H1 (cell line): ENCODE data around the gene IRGQ. TPM values are rescaled to one million over a fixed set of nuclear protein-coding genes. Genes with fewer than 3 reads are reported as not detected.

Source experiments
- CTCF ChIA-PET: fragments of 300-600 bp; sonication (Branson Sonifier 250); formaldehyde crosslinking; loops from one replicate; lab custom pipeline; 2021; ENCODE audit not compliant: partially characterized antibody; lab: Charles Lee
- POLR2A ChIA-PET: fragments of 300-600 bp; sonication (Branson Sonifier 250); formaldehyde crosslinking; loops from one replicate; lab custom pipeline; 2021; ENCODE audit warnings: inconsistent platforms; ENCODE audit not compliant: partially characterized antibody; lab: Charles Lee
- DNase-seq, 2 experiments: peaks; one replicate each; pipeline versions ENCODE4 v3.0.0 to v3.0.0-alpha.2; 2010 to 2022; ENCODE audit warnings: low spot score in 2 of 2, low read depth in 1 of 2, mixed read lengths in 1 of 2
- FAIRE-seq: peaks from 2 replicates; lab custom pipeline; 2011; peaks lifted over from hg19 to GRCh38; lab: Jason Lieb, UNC
- H2AFZ ChIP-seq: 2 replicates; pipeline ENCODE4 v1.8.1; 2012; ENCODE audit warnings: low read length, inconsistent platforms
- H2AK5ac ChIP-seq: 2 replicates; pipeline ENCODE4 v1.6.1; 2013; ENCODE audit warnings: low read depth, low read length
- H2BK120ac ChIP-seq: replicated peaks from 2 replicates; pipeline ENCODE3; 2013; ENCODE audit warnings: low read depth, low read length, inconsistent platforms
- H2BK12ac ChIP-seq: 2 replicates; pipeline ENCODE4 v1.6.1; 2013; ENCODE audit warnings: low read depth, low read length
- H2BK15ac ChIP-seq: 2 replicates; pipeline ENCODE4 v1.6.1; 2013; ENCODE audit warnings: low read length
- H2BK20ac ChIP-seq: 2 replicates; pipeline ENCODE4 v1.6.1; 2013; ENCODE audit warnings: low read length
- H2BK5ac ChIP-seq: 2 replicates; pipeline ENCODE4 v1.6.1; 2013; ENCODE audit warnings: low read depth, low read length
- H3K14ac ChIP-seq: 2 replicates; pipeline ENCODE4 v1.6.1; 2013; ENCODE audit warnings: inconsistent platforms; ENCODE audit not compliant: insufficient read length
- H3K18ac ChIP-seq: 2 replicates; pipeline ENCODE4 v1.6.1; 2013; ENCODE audit warnings: low read length; ENCODE audit errors: extremely low read depth
- H3K23ac ChIP-seq: 2 replicates; pipeline ENCODE4 v1.6.1; 2013; ENCODE audit warnings: inconsistent platforms; ENCODE audit not compliant: insufficient read length
- H3K23me2 ChIP-seq: 2 replicates; pipeline ENCODE4 v1.6.1; 2013; ENCODE audit warnings: low read depth, low read length
- H3K27ac ChIP-seq: 2 replicates; pipeline ENCODE4 v1.6.1; 2011; ENCODE audit warnings: low read depth, low read length, inconsistent platforms
- H3K27me3 ChIP-seq, 4 experiments: replicated peaks in 1 of 4; 1 replicate in 1 of 4; 2 replicates in 3 of 4; pipeline versions ENCODE4 v1.6.1 to v1.8.1; 2011 to 2013; ENCODE audit warnings: low read length in 3 of 4, mild to moderate bottlenecking in 3 of 4, inconsistent platforms in 2 of 4, mixed read lengths in 2 of 4, moderate library complexity in 1 of 4; ENCODE audit not compliant: control insufficient read depth in 3 of 4, insufficient read depth in 3 of 4; ENCODE audit errors: extremely low read depth in 1 of 4
- H3K36me3 ChIP-seq, 4 experiments: 2 replicates each; pipeline versions ENCODE4 v1.6.1 to v1.8.1; 2011 to 2013; ENCODE audit warnings: mild to moderate bottlenecking in 4 of 4, low read length in 3 of 4, moderate library complexity in 2 of 4, control low read depth in 1 of 4, inconsistent platforms in 1 of 4; ENCODE audit not compliant: insufficient read depth in 4 of 4, control insufficient read depth in 2 of 4
- H3K4ac ChIP-seq: replicated peaks from 2 replicates; pipeline ENCODE3; 2013; ENCODE audit warnings: low read length, low read depth, mixed read lengths, inconsistent platforms; ENCODE audit not compliant: insufficient read length
- H3K4me1 ChIP-seq, 4 experiments: replicated peaks in 1 of 4; 1 replicate in 1 of 4; 2 replicates in 3 of 4; pipeline versions ENCODE4 v1.6.1 to v1.8.1; 2011 to 2013; ENCODE audit warnings: low read length in 3 of 4, inconsistent platforms in 2 of 4, mixed read lengths in 1 of 4; ENCODE audit not compliant: insufficient read depth in 4 of 4, control insufficient read depth in 3 of 4
- H3K4me2 ChIP-seq, 2 experiments: 2 replicates each; pipeline versions ENCODE4 v1.6.1 to v1.8.1; 2011 to 2013; ENCODE audit warnings: low read depth in 2 of 2, low read length in 2 of 2, control low read depth in 1 of 2, inconsistent platforms in 1 of 2, mild to moderate bottlenecking in 1 of 2; ENCODE audit not compliant: insufficient read depth in 1 of 2
- H3K4me3 ChIP-seq, 4 experiments: fragments of 200-600, 300-600 bp in 1 of 4; sonication (generic), shearing (Covaris generic), sonication (Bioruptor Twin) in 1 of 4; 2 replicates each; pipeline versions ENCODE4 v1.5.1 to v1.8.1; 2011 to 2016; ENCODE audit warnings: low read length in 4 of 4, low read depth in 3 of 4, control low read depth in 2 of 4, inconsistent platforms in 2 of 4, mild to moderate bottlenecking in 2 of 4, mixed read lengths in 1 of 4, moderate library complexity in 1 of 4; ENCODE audit not compliant: insufficient read depth in 2 of 4; ENCODE audit errors: extremely low read depth in 1 of 4
- H3K56ac ChIP-seq: replicated peaks from 2 replicates; pipeline ENCODE3; 2013; ENCODE audit warnings: low read depth, mild to moderate bottlenecking, mixed read lengths, low read length, inconsistent platforms; ENCODE audit not compliant: insufficient read length
- H3K79me1 ChIP-seq: 2 replicates; pipeline ENCODE4 v1.6.1; 2013; ENCODE audit warnings: low read depth, low read length, control low read depth
- H3K79me2 ChIP-seq, 2 experiments: 2 replicates each; pipeline versions ENCODE4 v1.6.1 to v1.8.1; 2012 to 2013; ENCODE audit warnings: low read length in 2 of 2, mild to moderate bottlenecking in 2 of 2, inconsistent platforms in 1 of 2; ENCODE audit not compliant: insufficient read depth in 2 of 2, control insufficient read depth in 1 of 2
- H3K9ac ChIP-seq, 4 experiments: replicated peaks in 1 of 4; 1 replicate in 1 of 4; 2 replicates in 3 of 4; pipeline versions ENCODE4 v1.6.1 to v1.8.1; 2011 to 2013; ENCODE audit warnings: low read depth in 3 of 4, low read length in 3 of 4, control low read depth in 2 of 4, mild to moderate bottlenecking in 2 of 4, moderate library complexity in 2 of 4, inconsistent platforms in 1 of 4; ENCODE audit errors: extremely low read depth in 1 of 4
- H3K9me3 ChIP-seq, 2 experiments: 2 replicates each; pipeline versions ENCODE4 v1.6.1 to v1.8.1; 2012 to 2013; ENCODE audit warnings: mild to moderate bottlenecking in 2 of 2, moderate library complexity in 2 of 2, control low read depth in 1 of 2, inconsistent platforms in 1 of 2, low read depth in 1 of 2, low read length in 1 of 2, mixed read lengths in 1 of 2; ENCODE audit not compliant: insufficient read depth in 2 of 2
- H4K20me1 ChIP-seq, 2 experiments: replicated peaks in 1 of 2; 2 replicates each; pipeline versions ENCODE3 to v1.8.1; 2011 to 2013; ENCODE audit warnings: inconsistent platforms in 2 of 2, low read length in 2 of 2, mild to moderate bottlenecking in 1 of 2; ENCODE audit not compliant: insufficient read depth in 2 of 2, control insufficient read depth in 1 of 2
- H4K5ac ChIP-seq: 2 replicates; pipeline ENCODE4 v1.6.1; 2013; ENCODE audit warnings: low read length, low read depth, mixed read lengths, inconsistent platforms; ENCODE audit not compliant: insufficient read length
- H4K8ac ChIP-seq: 2 replicates; pipeline ENCODE4 v1.8.0; 2013; ENCODE audit warnings: mild to moderate bottlenecking, moderate library complexity, low read length, inconsistent platforms; ENCODE audit not compliant: insufficient read depth; ENCODE audit errors: extremely low read depth
- H4K91ac ChIP-seq: replicated peaks from 2 replicates; pipeline ENCODE3; 2013; ENCODE audit warnings: low read length, mixed read lengths, inconsistent platforms; ENCODE audit not compliant: insufficient read length
- GABPA ChIP-seq: IDR thresholded peaks from 2 replicates; pipeline ENCODE4 v1.6.1; 2011; ENCODE audit warnings: mild to moderate bottlenecking, low read length, moderate library complexity, borderline replicate concordance; ENCODE audit not compliant: insufficient read depth
- JUN ChIP-seq: IDR thresholded peaks from 2 replicates; pipeline ENCODE4 v1.6.1; 2011; ENCODE audit warnings: low read depth, mild to moderate bottlenecking, improper control_type of control experiment, low read length
- JUND ChIP-seq: IDR thresholded peaks from 2 replicates; pipeline ENCODE4 v1.6.1; 2011; ENCODE audit warnings: mild to moderate bottlenecking, improper control_type of control experiment, low read length
- KDM1A ChIP-seq: fragments of 200-600, 300-600 bp; sonication (generic); IDR thresholded peaks from 2 replicates; pipeline ENCODE4 v1.7.1; 2016; ENCODE audit warnings: mild to moderate bottlenecking, low read length, borderline replicate concordance
- MAFK ChIP-seq: IDR thresholded peaks from 2 replicates; pipeline ENCODE4 v1.6.1; 2012; ENCODE audit warnings: low read depth, mild to moderate bottlenecking, improper control_type of control experiment, low read length
- RXRA ChIP-seq: IDR thresholded peaks from 2 replicates; pipeline ENCODE4 v1.6.1; 2011; ENCODE audit warnings: low read depth, mild to moderate bottlenecking, low read length, moderate library complexity; ENCODE audit not compliant: insufficient read depth
- SAP30 ChIP-seq: fragments of 300-600 bp; sonication (generic); IDR thresholded peaks from 2 replicates; pipeline ENCODE4 v1.7.1; 2012; ENCODE audit warnings: low read length, moderate library complexity, mild to moderate bottlenecking, inconsistent platforms; ENCODE audit not compliant: insufficient read depth, insufficient replicate concordance
- SIN3A ChIP-seq, 2 experiments: IDR thresholded peaks in 1 of 2; conservative IDR thresholded peaks in 1 of 2; 2 replicates each; pipeline ENCODE4 v1.6.1; 2011 to 2012; ENCODE audit warnings: low read length in 2 of 2, improper control_type of control experiment in 1 of 2, low read depth in 1 of 2, mild to moderate bottlenecking in 1 of 2
- SP2 ChIP-seq: IDR thresholded peaks from 2 replicates; pipeline ENCODE4 v1.6.1; 2012; ENCODE audit warnings: mild to moderate bottlenecking, low read length, inconsistent platforms
- SP4 ChIP-seq: IDR thresholded peaks from 2 replicates; pipeline ENCODE4 v1.6.1; 2012; ENCODE audit warnings: low read length, inconsistent platforms
- SUZ12 ChIP-seq: fragments of 200-600 bp; sonication (generic); IDR thresholded peaks from 2 replicates; pipeline ENCODE4 v1.6.1; 2012; ENCODE audit warnings: mild to moderate bottlenecking, inconsistent platforms, low read length, moderate library complexity, mixed read lengths
- ZNF274 ChIP-seq: IDR thresholded peaks from 2 replicates; pipeline ENCODE4 v1.7.0; 2012; ENCODE audit warnings: low read length, borderline replicate concordance; ENCODE audit errors: extremely low read depth
- WGBS, 2 experiments: shearing (Covaris generic) in 1 of 2; methylation state at CpG; one replicate each; pipeline versions ENCODE4 v1.1.6 to v1.1.7; 2013 to 2015; ENCODE audit warnings: low lambda C conversion rate in 2 of 2, mixed read lengths in 2 of 2, inconsistent platforms in 1 of 2, low coverage in 1 of 2, missing lambda C conversion rate in 1 of 2; ENCODE audit not compliant: insufficient replicate concordance in 2 of 2, insufficient coverage in 1 of 2, insufficient read length in 1 of 2; ENCODE audit errors: extremely low coverage in 1 of 2, missing lambda C conversion rate in 1 of 2; 5-methylcytosine and 5-hydroxymethylcytosine counted together
- polyA plus RNA-seq, 7 experiments: library from polyadenylated mRNA; depleted of rRNA in 3 of 7; stranded (reverse) in 5 of 7; unstranded in 2 of 7; fragments of >200 nt in 5 of 7; fragments of 200-250 nt in 2 of 7; gene quantifications; 1 replicate in 5 of 7; 2 replicates in 1 of 7; 4 replicates in 1 of 7; pipeline versions ENCODE4 v1.2.1 to v1.2.3, GENCODE V29; 2011 to 2013; ENCODE audit warnings: missing spikeins in 2 of 7, mixed read lengths in 2 of 7
- total RNA-seq: library from RNA; stranded (reverse); fragmentation: NEBNext Ultra II Directional; extraction: Animal tissue kit (Norgen Biotek cat#: 25700); gene quantifications from 2 replicates; pipeline ENCODE4 v1.2.1, GENCODE V29; 2021

Gene IRGQ
- total and polyA plus RNA-seq, 2 of the 8 experiments (the other 6 are each of a cell fraction or from before 2014, with no cell fraction given): 16.0 to 42.9 TPM

GRCh38 chr19:43553656-43554055, 42.3 kb downstream of the IRGQ start:
- no peak overlapping the region for H2BK120ac ChIP-seq
- no peak overlapping the region for H2BK15ac ChIP-seq
- TF ChIP-seq JUN (no peak), SIN3A (conservative IDR thresholded peaks at IDR 0.05 in 1 of 2, IDR thresholded peaks at IDR 0.05 in 1 of 2; ENCODE audit: low read depth in 1 of 2, low read length in 2 of 2) (no peak), SAP30 (no peak), RXRA (no peak), KDM1A (no peak), GABPA (no peak), SP2 (no peak), JUND (no peak), MAFK (no peak), SUZ12 (no peak), ZNF274 (no peak), SP4 (no peak)
- no peak overlapping the region for H4K91ac ChIP-seq
- H3K36me3 ChIP-seq: peaks cover 5 to 28% (median 17%) of the 10 kb centered on the region in 4 experiments; a peak in 6 of 8 replicates
- FAIRE-seq: no peak
- peaks cover 0 to 4% of the 10 kb centered on the region in 2 experiments for H4K20me1 ChIP-seq
- 0 out of 7 replicates have a peak, but pooled peaks cover 0 to 2% (median 0%) of the 10 kb centered on the region in 4 experiments for H3K4me1 ChIP-seq
- H3K23ac ChIP-seq: no peak overlapping the region
- H3K4me2 ChIP-seq: no peak overlapping the region
- no peaks in the 10 kb centered on the region for H3K27me3 ChIP-seq
- H3K4me3 ChIP-seq: no peak overlapping the region; a peak in 1 of 8 replicates
- no peaks in the 10 kb centered on the region for H3K79me2 ChIP-seq
- POLR2A ChIA-PET: interaction anchor here (1.6 kb wide), 1 partner anchor 20 kb away, joined by 3 read pairs; the partner anchor contains the start of gene ZNF575
- H4K8ac ChIP-seq: no peak overlapping the region
- no peak overlapping the region for H2BK5ac ChIP-seq
- no peak for DNase-seq
- H2AK5ac ChIP-seq: no peak overlapping the region
- WGBS, 2 experiments: 82% methylated on average over 4 of the region's 4 CpGs; no CpG with 5 or more reads in 1 of the 2 experiments
- no peak overlapping the region for H3K18ac ChIP-seq
- H3K9ac ChIP-seq: no peak overlapping the region
- H3K9me3 ChIP-seq: no peaks in the 10 kb centered on the region
- H3K56ac ChIP-seq: no peak overlapping the region
- H3K14ac ChIP-seq: no peak overlapping the region
- CTCF ChIA-PET: interaction anchor here (0.8 to 10.7 kb wide), 8 partner anchors 11 to 106 kb away, joined by 3 to 122 read pairs (median 39); partner anchors contain the start of genes IRGQ, ZNF575 and ZNF576
- no peak overlapping the region for H3K4ac ChIP-seq
- H2BK12ac ChIP-seq: no peak overlapping the region
- 0 out of 2 replicates have a peak, but pooled peaks cover 3% of the 10 kb centered on the region for H3K79me1 ChIP-seq
- H3K23me2 ChIP-seq: no peaks in the 10 kb centered on the region
- H2BK20ac ChIP-seq: no peak overlapping the region
- no peak overlapping the region for H4K5ac ChIP-seq
- H3K27ac ChIP-seq: no peak overlapping the region
- no peak overlapping the region for H2AFZ ChIP-seq
